Endothelial cell of umbilical vein (primary cell): ENCODE measurements around the gene CCSER1. TPM values are rescaled to one million over a fixed set of nuclear protein-coding genes. Genes with fewer than 3 reads are reported as not detected.
"Not testable (repeated sequence)": the region's sequence is repeated elsewhere in the genome, so short reads cannot be mapped to it uniquely, and the experiment has no call there.

Experiments
- BruUV-seq: library from RNA; stranded (reverse); fragments of 400-500 nt; replicated peaks from 2 replicates; lab custom pipeline; 2021; lab: Mats Ljungman, UMichigan
- CTCF ChIA-PET: fragments of 300-600, 350-600 bp; sonication (Branson Sonifier 250); formaldehyde crosslinking; loops from one replicate; lab custom pipeline; 2021; ENCODE audit warnings: antibody characterized with exemption, inconsistent platforms; lab: Charles Lee
- POLR2A ChIA-PET: fragments of 300-600, 350-600 bp; sonication (Branson Sonifier 250); formaldehyde crosslinking; loops from one replicate; lab custom pipeline; 2021; ENCODE audit warnings: antibody characterized with exemption, inconsistent platforms; lab: Charles Lee
- DNase-seq: peaks from one replicate; pipeline ENCODE4 v3.0.0-alpha.2; 2011; ENCODE audit warnings: low read depth, low spot score
- FAIRE-seq: peaks from 2 replicates; lab custom pipeline; 2011; peaks lifted over from hg19 to GRCh38; lab: Jason Lieb, UNC
- H2AFZ ChIP-seq: 2 replicates; pipeline ENCODE4 v1.6.0; 2012; ENCODE audit warnings: low read depth, low read length, control low read depth, inconsistent platforms
- H3K27ac ChIP-seq: 2 replicates; pipeline ENCODE4 v1.5.1; 2011; ENCODE audit warnings: low read depth, mild to moderate bottlenecking, control low read depth, low read length, moderate library complexity; ENCODE audit not compliant: insufficient read depth
- H3K27me3 ChIP-seq, 2 experiments: 2 replicates each; pipeline versions ENCODE4 v1.6.0 to v1.6.1; 2011; ENCODE audit warnings: low read length in 2 of 2, mixed read lengths in 1 of 2; ENCODE audit not compliant: control insufficient read depth in 2 of 2, insufficient read depth in 2 of 2
- H3K36me3 ChIP-seq, 2 experiments: 2 replicates in 1 of 2; 3 replicates in 1 of 2; pipeline ENCODE4 v1.5.1; 2011; ENCODE audit warnings: low read length in 2 of 2, mild to moderate bottlenecking in 1 of 2, moderate library complexity in 1 of 2; ENCODE audit not compliant: control insufficient read depth in 2 of 2, insufficient read depth in 2 of 2; ENCODE audit errors: extremely low read depth in 1 of 2
- H3K4me1 ChIP-seq: 3 replicates; pipeline ENCODE4 v1.5.1; 2011; ENCODE audit warnings: mild to moderate bottlenecking, low read length; ENCODE audit not compliant: control insufficient read depth, insufficient read depth; ENCODE audit errors: extremely low read depth
- H3K4me2 ChIP-seq: 2 replicates; pipeline ENCODE4 v1.6.1; 2011; ENCODE audit warnings: low read length, control low read depth, mixed read lengths; ENCODE audit not compliant: insufficient read depth
- H3K4me3 ChIP-seq, 3 experiments: fragments of 200-600 bp in 1 of 3; sonication (generic), shearing (Covaris generic) in 1 of 3; replicated peaks in 1 of 3; 2 replicates each; pipeline ENCODE4 v1.5.1; 2011 to 2016; ENCODE audit warnings: control low read depth in 3 of 3, low read length in 3 of 3, mild to moderate bottlenecking in 2 of 3, inconsistent platforms in 1 of 3, low read depth in 1 of 3, moderate library complexity in 1 of 3; ENCODE audit not compliant: insufficient read depth in 1 of 3
- H3K79me2 ChIP-seq: 2 replicates; pipeline ENCODE4 v1.6.0; 2012; ENCODE audit warnings: low read length, inconsistent platforms; ENCODE audit not compliant: control insufficient read depth, insufficient read depth
- H3K9ac ChIP-seq: replicated peaks from 2 replicates; pipeline ENCODE3; 2011; ENCODE audit warnings: low read length, control low read depth; ENCODE audit not compliant: insufficient read depth; ENCODE audit errors: extremely low read depth
- H3K9me1 ChIP-seq: replicated peaks from 3 replicates; pipeline ENCODE4 v1.6.0; 2011; ENCODE audit warnings: mild to moderate bottlenecking, low read length; ENCODE audit not compliant: control insufficient read depth, insufficient read depth; ENCODE audit errors: extremely low read depth
- H3K9me3 ChIP-seq: replicated peaks from 2 replicates; pipeline ENCODE4 v1.5.1; 2012; ENCODE audit warnings: low read length, inconsistent platforms; ENCODE audit not compliant: control insufficient read depth, insufficient read depth
- H4K20me1 ChIP-seq: replicated peaks from 2 replicates; pipeline ENCODE3; 2011; ENCODE audit warnings: mild to moderate bottlenecking, low read length; ENCODE audit not compliant: control insufficient read depth, insufficient read depth; ENCODE audit errors: extremely low read depth
- EZH2 ChIP-seq: IDR thresholded peaks from 2 replicates; pipeline ENCODE4 v1.6.1; 2012; ENCODE audit warnings: borderline replicate concordance, low read depth, mild to moderate bottlenecking, moderate library complexity, low read length, inconsistent platforms; ENCODE audit not compliant: severe bottlenecking
- FOS ChIP-seq: IDR thresholded peaks from 2 replicates; pipeline ENCODE4 v1.6.1; 2011; ENCODE audit warnings: mild to moderate bottlenecking, low read length, moderate library complexity, borderline replicate concordance; ENCODE audit not compliant: insufficient read depth
- GATA2 ChIP-seq: IDR thresholded peaks from 2 replicates; pipeline ENCODE4 v1.7.0; 2011; ENCODE audit warnings: low read depth, mild to moderate bottlenecking, moderate library complexity, mixed read lengths, low read length; ENCODE audit not compliant: insufficient read length, insufficient read depth
- JUN ChIP-seq: IDR thresholded peaks from 2 replicates; pipeline ENCODE4 v1.6.1; 2011; ENCODE audit warnings: borderline replicate concordance, low read depth; ENCODE audit not compliant: insufficient read length, insufficient read depth
- MYC ChIP-seq: IDR thresholded peaks from one replicate; pipeline ENCODE4 v1.6.1; 2011; ENCODE audit warnings: mild to moderate bottlenecking, low read depth, low read length
- POLR2A ChIP-seq: IDR thresholded peaks from 2 replicates; pipeline ENCODE4 v1.6.1; 2012; ENCODE audit warnings: low read depth, mild to moderate bottlenecking, control low read depth, low read length
- POLR2AphosphoS5 ChIP-seq: IDR thresholded peaks from 2 replicates; pipeline ENCODE4 v1.6.1; 2012; ENCODE audit warnings: low read depth, mild to moderate bottlenecking, control low read depth, low read length, moderate library complexity; ENCODE audit not compliant: insufficient read depth
- dilution Hi-C: fragments of 300-500 bp; cut with MboI; formaldehyde crosslinking; loops from one replicate; pipeline ENCODE4 v1.15.0; 2019; ENCODE audit warnings: low sequenced_read_pairs; ENCODE audit not compliant: extremely low pct_ligation_motif_present
- intact Hi-C: fragments of 100-400 bp; cut with micrococcal nuclease; formaldehyde crosslinking; loops from one replicate; pipeline ENCODE4 v1.10.0; 2022
- polyA plus RNA-seq, 4 experiments: library from polyadenylated mRNA; depleted of rRNA in 3 of 4; stranded (reverse) in 3 of 4; unstranded in 1 of 4; fragments of >200 nt; gene quantifications; 2 replicates each; pipeline versions ENCODE4 v1.2.1 to v1.2.3, GENCODE V29; 2011 to 2012; ENCODE audit warnings: missing spikeins in 1 of 4
- total RNA-seq: library from RNA; stranded (reverse); gene quantifications from 2 replicates; pipeline ENCODE4 v1.2.3, GENCODE V29; 2021
- TF ChIP-seq, protein P1 (sequence below): IDR thresholded peaks from 2 replicates; pipeline ENCODE4 v1.6.1; 2011; ENCODE audit not compliant: insufficient read depth, insufficient read length
- TF ChIP-seq, protein P2 (sequence below), 2 donors: IDR thresholded peaks; 1 replicate in 1 of 2; 2 replicates in 1 of 2; pipeline ENCODE4 v1.5.1; 2011; ENCODE audit warnings: low read length in 2 of 2, mild to moderate bottlenecking in 2 of 2, moderate library complexity in 2 of 2, control low read depth in 1 of 2, inconsistent platforms in 1 of 2, low read depth in 1 of 2; ENCODE audit not compliant: insufficient read depth in 1 of 2; ENCODE audit errors: extremely low read depth in 1 of 2

CCSER1 gene
- total and polyA plus RNA-seq, 2 donors (not counting 3 experiments of a cell fraction or from before 2014, with no cell fraction given) = 0.11 to 1.8 TPM

DNA sequence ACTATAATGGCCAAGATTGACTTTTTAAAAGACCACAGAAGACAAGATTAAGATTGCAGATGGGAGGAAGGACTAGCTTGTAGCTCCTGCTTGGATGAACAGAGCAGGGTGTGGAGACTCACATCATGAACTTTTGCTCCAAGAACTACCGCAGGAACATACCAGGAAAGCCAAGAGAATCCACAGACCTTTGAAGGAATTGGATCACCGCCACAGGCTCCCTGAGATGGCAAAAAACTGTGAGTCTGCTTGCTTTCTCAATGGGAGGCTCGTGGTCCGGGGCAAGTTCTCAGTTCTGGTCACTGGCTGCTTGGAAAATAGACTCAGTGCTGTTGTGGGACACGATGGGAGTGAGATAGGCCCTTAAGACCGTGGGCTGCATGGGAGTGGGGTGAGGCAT lies 276.6 kb downstream of the CCSER1 start:
- FAIRE-seq = no peak
- ChIA-PET CTCF (interaction anchor here (0.8 kb wide), 1 partner anchor 15 kb away, joined by 3 read pairs; no protein-coding TSS in a partner anchor), POLR2A (no interaction called here)
- Histone ChIP-seq H4K20me1 (no peaks in the 10 kb centered on the region), H2AFZ (no peak overlapping the region), H3K4me2 (no peak overlapping the region), H3K9me1 (no peaks in the 10 kb centered on the region), H3K27ac (no peak overlapping the region), H3K9ac (no peak overlapping the region), H3K79me2 (no peaks in the 10 kb centered on the region), H3K27me3 (peaks cover 0 to 2% of the 10 kb centered on the region in 2 experiments), H3K36me3 (no peaks in the 10 kb centered on the region), H3K4me3 (no peak overlapping the region), H3K9me3 (no peaks in the 10 kb centered on the region), H3K4me1 (no peaks in the 10 kb centered on the region)
- no TSS peak for BruUV-seq
- dilution Hi-C loops = no loop called here
- no peak for TF ChIP-seq JUN
- TF ChIP-seq POLR2AphosphoS5 = no peak
- no peak for TF ChIP-seq EZH2
- no peak for TF ChIP-seq GATA2
- no peak for TF ChIP-seq POLR2A
- TF ChIP-seq, protein P1, sequence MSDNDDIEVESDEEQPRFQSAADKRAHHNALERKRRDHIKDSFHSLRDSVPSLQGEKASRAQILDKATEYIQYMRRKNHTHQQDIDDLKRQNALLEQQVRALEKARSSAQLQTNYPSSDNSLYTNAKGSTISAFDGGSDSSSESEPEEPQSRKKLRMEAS = no peak
- TF ChIP-seq, protein P2, sequence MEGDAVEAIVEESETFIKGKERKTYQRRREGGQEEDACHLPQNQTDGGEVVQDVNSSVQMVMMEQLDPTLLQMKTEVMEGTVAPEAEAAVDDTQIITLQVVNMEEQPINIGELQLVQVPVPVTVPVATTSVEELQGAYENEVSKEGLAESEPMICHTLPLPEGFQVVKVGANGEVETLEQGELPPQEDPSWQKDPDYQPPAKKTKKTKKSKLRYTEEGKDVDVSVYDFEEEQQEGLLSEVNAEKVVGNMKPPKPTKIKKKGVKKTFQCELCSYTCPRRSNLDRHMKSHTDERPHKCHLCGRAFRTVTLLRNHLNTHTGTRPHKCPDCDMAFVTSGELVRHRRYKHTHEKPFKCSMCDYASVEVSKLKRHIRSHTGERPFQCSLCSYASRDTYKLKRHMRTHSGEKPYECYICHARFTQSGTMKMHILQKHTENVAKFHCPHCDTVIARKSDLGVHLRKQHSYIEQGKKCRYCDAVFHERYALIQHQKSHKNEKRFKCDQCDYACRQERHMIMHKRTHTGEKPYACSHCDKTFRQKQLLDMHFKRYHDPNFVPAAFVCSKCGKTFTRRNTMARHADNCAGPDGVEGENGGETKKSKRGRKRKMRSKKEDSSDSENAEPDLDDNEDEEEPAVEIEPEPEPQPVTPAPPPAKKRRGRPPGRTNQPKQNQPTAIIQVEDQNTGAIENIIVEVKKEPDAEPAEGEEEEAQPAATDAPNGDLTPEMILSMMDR (IDR thresholded peaks at IDR 0.05; ENCODE audit: extremely low read depth in 1 of 2, insufficient read depth in 1 of 2, low read depth in 1 of 2, low read length in 2 of 2) = no peak
- no peak for TF ChIP-seq FOS
- TF ChIP-seq MYC = no peak
- no peak for DNase-seq
- intact Hi-C loops = no loop called here

DNA sequence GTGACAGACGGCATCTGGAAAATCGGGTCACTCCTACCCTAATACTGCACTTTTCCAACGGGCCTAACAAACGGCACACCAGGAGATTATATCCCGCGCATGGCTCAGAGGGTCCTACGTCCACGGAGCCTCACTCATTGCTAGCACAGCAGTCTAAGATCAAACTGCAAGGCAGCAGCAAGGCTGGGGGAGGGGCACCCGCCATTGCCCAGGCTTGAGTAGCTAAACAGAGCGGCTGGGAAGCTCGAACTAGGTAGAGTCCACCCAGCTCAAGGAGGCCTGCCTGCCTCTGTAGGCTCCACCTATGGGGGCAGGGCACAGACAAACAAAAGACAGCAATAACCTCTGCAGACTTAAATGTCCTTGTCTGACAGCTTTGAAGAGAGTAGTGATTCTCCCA lies 280.7 kb downstream of the CCSER1 start:
- H3K79me2 ChIP-seq, H3K9me1 ChIP-seq, H2AFZ ChIP-seq, H3K9ac ChIP-seq, H3K27me3 ChIP-seq, H3K27ac ChIP-seq, POLR2A ChIA-PET, H3K4me1 ChIP-seq, H3K4me3 ChIP-seq, dilution Hi-C loops, intact Hi-C loops, H4K20me1 ChIP-seq, FAIRE-seq, DNase-seq, BruUV-seq, H3K36me3 ChIP-seq, H3K9me3 ChIP-seq, H3K4me2 ChIP-seq: not testable (repeated sequence)
- CTCF ChIA-PET = interaction anchor here (2.2 kb wide), 1 partner anchor 11 kb away, joined by 6 read pairs; no protein-coding TSS in a partner anchor

DNA sequence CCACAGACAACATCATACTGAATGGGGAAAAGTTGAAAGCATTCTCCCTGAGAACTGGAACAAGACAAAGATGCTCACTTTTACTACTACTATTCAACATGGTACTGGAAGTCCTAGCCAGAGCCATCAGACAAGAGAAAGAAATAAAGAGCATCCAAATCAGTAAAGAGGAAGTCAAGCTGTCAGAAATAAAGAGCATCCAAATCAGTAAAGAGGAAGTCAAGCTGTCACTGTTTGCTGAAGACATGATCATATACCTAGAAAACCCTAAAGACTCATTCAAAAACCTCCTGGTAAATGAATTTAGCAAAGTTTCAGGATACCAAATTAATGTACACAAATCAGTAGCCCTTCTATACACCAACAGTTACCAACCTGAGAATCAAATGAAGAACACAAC lies 285.6 kb downstream of the CCSER1 start:
- CTCF ChIA-PET, H3K27me3 ChIP-seq, POLR2A ChIA-PET, H3K4me2 ChIP-seq, H3K27ac ChIP-seq, H3K79me2 ChIP-seq, H3K4me3 ChIP-seq, H2AFZ ChIP-seq, BruUV-seq, H3K9me3 ChIP-seq, intact Hi-C loops, dilution Hi-C loops, DNase-seq, H3K36me3 ChIP-seq, FAIRE-seq, H3K4me1 ChIP-seq, H3K9me1 ChIP-seq, H4K20me1 ChIP-seq, H3K9ac ChIP-seq: not testable (repeated sequence)
